HG02943 (cell line): ENCODE results near the gene RAPGEF2.
"Not testable (repeated sequence)": the region's sequence is repeated elsewhere in the genome, so short reads cannot be mapped to it uniquely, and the experiment has no call there.

Source experiments
- ATAC-seq: cut with Tn5 transposase; IDR thresholded peaks from one replicate; pipeline ENCODE4 v1.9.1; 2021; ENCODE audit warnings: mild to moderate bottlenecking, low read depth, moderate library complexity; ENCODE audit not compliant: unreplicated experiment

The RAPGEF2 gene

DNA sequence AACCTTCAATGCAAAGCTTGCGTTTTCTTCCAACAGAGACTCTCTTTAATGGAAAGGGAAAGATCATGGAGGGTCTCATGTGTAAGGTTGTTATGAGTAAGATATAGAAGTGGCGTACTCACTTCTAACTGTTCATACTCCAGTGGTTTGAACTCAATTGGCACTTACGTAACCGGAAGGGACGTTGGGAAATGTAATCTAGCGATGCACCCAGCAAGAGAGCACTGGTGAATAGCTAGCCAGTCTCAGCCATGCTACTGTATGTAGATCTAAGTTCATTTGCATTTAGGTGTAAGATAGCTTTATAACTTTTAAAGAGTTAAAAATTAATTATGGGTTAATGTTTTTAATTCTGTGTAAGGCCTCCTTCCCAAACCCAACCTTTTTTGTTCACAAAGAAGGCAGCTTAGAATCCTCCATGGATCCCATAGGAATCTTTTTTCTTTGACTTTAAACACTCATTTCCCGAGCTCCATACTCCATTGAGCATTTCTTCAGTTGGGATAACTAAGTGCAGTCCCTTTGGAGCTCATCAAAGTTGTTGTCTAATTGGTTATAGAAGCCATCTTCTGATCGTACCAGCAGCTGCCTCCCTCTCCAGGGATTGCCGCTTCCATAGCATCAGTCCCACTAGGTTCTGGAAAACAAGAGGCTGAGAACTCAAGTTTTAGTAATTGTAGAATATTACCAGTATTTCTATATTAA lies 191.1 kb downstream of the RAPGEF2 start:
- no peak for ATAC-seq

- no peak for ATAC-seq
Measured at GRCh38 chr4:159296061-159296460, 193.2 kb downstream of the RAPGEF2 start.

DNA sequence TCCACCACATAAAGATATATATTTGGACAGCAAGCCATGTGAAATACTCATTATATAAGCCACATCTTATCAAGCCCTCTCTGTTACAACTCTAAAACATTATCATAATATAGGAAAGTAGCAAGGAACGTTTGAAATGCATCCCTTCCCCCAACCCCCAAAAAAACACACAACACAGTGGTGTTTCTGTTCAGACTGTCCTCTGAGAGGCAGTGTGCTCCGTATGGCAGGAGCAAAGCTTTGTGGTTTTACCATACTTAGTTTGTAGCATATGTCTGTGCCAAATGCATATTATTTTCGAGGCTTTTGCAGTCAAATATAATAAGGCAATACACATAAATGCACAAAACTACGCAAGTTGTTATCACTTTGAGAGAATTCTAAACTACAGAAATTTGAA lies 194.2 kb downstream of the RAPGEF2 start:
- ATAC-seq: no peak

DNA sequence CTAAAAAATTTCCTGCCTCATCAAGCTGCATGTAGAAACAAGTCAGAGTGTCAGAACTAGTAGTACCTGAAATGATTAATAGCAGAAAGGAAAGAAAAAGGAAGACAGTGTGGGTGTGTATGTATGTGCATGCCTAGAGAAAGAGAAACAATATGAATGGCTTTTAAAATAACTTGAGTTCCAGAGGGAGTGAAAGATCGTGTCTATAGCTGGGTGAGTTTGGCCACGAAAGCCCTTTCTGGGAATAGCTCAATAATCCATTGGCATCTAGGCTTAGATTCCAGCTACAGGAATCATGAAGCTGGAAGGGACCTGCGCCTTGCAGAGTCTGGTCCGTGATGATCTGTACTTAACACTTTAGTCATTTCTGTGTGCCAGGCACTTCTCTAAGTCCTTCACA lies 195.6 kb downstream of the RAPGEF2 start:
- no peak for ATAC-seq

- no peak for ATAC-seq
Measured at GRCh38 chr4:159303435-159303834, 200.6 kb downstream of the RAPGEF2 start.

GRCh38 chr4:159305129-159305528 lies 202.2 kb downstream of the RAPGEF2 start:
- no peak for ATAC-seq

GRCh38 chr4:159307929-159308328 lies 205.1 kb downstream of the RAPGEF2 start:
- ATAC-seq: no peak

GRCh38 chr4:159308566-159309340 lies 205.9 kb downstream of the RAPGEF2 start:
- ATAC-seq: no peak

DNA sequence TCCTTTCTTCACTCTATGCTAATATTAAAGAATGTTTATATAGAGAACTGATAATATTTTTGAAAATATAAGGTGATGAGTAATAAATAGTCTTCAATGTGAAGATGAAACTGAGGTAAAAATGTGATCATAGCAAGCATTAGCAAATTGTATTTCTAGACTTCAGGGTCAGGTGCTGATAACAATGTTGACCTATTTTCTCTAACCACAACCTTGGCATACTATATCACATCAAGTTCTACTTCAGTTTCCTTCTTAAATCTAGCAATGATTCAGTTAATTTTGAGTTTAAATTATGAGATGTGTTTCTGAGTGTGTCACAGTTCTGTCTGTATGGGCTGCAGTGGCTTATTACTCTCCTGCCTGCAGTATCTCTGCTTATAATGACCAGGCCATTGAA lies 209.4 kb downstream of the RAPGEF2 start:
- no peak for ATAC-seq

- not testable (repeated sequence) for ATAC-seq
Measured at GRCh38 chr4:159315879-159316278, 213.0 kb downstream of the RAPGEF2 start.

DNA sequence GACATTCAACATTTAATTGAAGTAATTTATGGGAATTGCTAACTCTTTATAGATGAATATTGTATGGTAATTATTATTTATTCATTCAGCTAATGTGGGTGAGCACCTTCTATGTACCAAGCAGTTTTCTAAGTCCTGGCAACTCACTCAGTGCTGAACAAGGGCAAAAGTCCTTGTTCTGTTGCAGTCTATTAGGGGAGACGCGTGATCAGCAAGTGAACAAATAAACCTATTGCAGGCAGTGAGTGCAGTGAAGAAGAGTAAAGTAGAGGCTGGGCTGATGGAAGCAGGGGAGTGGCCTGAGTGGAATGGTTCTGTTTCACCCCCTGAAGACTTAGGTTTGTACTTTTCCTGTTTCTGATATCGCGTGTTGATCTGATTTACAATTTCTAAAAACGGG lies 214.3 kb downstream of the RAPGEF2 start:
- ATAC-seq: no peak

- no peak for ATAC-seq
Measured at GRCh38 chr4:159319027-159319426, 216.1 kb downstream of the RAPGEF2 start.

- no peak for ATAC-seq
Measured at GRCh38 chr4:159326480-159326879, 223.6 kb downstream of the RAPGEF2 start.

DNA sequence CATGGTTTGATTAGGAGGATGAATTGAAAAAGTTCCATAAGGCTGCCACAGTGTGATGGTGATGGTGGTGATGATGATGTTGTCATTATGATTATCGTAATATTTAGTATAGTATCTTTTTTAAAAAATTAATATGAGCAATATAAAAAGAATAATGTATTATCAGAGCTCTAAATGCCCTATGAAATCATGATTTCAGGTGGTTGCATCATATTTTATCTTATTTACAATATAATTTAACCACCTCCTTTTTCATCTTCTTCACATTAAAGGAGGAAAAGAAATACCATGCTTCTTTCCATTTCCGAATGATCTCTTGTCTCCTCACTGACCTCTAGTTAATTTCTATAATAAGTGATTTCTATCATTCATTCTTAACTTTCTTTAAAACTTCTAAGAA lies 225.9 kb downstream of the RAPGEF2 start:
- ATAC-seq: no peak

- no peak for ATAC-seq
Measured at GRCh38 chr4:159334461-159334860, 231.6 kb downstream of the RAPGEF2 start.

GRCh38 chr4:159337041-159337440 lies 234.2 kb downstream of the RAPGEF2 start:
- ATAC-seq: no peak

- no peak for ATAC-seq
Measured at GRCh38 chr4:159341522-159341921, 238.6 kb downstream of the RAPGEF2 start.

- ATAC-seq: no peak
Measured at GRCh38 chr4:159342374-159342773, 239.5 kb downstream of the RAPGEF2 start.

DNA sequence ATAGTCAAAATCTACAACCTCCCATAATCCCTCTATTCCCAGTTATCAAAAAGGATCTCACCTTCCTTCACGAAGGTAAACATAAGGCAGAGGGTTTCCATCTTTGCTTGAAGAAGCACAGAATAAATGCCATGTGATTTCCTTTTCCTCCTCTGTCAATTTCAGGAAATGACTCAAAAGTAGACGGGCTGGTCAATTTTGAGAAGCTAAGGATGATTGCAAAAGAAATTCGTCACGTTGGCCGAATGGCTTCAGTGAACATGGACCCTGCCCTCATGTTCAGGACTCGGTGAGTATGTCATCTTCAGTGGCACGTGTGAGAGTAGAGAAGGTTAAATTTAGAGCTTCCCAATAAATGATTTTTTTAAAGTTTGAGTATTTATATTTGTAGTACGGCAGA lies 240.2 kb downstream of the RAPGEF2 start:
- no peak for ATAC-seq

GRCh38 chr4:159344877-159345276 lies 242.0 kb downstream of the RAPGEF2 start:
- no peak for ATAC-seq

- ATAC-seq: no peak
Measured at GRCh38 chr4:159346681-159347080, 243.8 kb downstream of the RAPGEF2 start.

DNA sequence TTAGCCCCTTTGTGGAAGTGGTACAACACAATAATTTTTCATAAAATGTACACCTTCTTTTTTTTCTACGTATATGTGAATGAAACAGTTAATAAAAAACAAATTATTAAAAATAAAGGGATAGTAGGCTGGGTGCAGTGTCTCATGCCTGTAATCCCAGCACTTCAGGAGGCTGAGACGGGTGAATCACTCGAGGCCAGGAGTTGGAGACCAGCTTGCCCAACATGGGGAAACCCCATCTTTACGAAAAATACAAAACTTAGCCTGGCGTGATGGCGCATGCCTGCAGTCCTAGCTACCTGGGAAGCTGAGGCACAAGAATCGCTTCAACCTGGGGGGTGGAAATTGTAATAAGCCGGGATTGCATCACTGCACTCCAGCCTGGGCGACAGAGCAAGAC lies 244.9 kb downstream of the RAPGEF2 start:
- ATAC-seq: no peak
